NAMALWA (cell line): ENCODE results near the gene PDE8B.

Experiments used
- DNase-seq: peaks from one replicate; pipeline ENCODE4 v3.0.0-alpha.2; 2015; ENCODE audit warnings: low spot score

Gene PDE8B, protein sequence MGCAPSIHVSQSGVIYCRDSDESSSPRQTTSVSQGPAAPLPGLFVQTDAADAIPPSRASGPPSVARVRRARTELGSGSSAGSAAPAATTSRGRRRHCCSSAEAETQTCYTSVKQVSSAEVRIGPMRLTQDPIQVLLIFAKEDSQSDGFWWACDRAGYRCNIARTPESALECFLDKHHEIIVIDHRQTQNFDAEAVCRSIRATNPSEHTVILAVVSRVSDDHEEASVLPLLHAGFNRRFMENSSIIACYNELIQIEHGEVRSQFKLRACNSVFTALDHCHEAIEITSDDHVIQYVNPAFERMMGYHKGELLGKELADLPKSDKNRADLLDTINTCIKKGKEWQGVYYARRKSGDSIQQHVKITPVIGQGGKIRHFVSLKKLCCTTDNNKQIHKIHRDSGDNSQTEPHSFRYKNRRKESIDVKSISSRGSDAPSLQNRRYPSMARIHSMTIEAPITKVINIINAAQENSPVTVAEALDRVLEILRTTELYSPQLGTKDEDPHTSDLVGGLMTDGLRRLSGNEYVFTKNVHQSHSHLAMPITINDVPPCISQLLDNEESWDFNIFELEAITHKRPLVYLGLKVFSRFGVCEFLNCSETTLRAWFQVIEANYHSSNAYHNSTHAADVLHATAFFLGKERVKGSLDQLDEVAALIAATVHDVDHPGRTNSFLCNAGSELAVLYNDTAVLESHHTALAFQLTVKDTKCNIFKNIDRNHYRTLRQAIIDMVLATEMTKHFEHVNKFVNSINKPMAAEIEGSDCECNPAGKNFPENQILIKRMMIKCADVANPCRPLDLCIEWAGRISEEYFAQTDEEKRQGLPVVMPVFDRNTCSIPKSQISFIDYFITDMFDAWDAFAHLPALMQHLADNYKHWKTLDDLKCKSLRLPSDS

DNA sequence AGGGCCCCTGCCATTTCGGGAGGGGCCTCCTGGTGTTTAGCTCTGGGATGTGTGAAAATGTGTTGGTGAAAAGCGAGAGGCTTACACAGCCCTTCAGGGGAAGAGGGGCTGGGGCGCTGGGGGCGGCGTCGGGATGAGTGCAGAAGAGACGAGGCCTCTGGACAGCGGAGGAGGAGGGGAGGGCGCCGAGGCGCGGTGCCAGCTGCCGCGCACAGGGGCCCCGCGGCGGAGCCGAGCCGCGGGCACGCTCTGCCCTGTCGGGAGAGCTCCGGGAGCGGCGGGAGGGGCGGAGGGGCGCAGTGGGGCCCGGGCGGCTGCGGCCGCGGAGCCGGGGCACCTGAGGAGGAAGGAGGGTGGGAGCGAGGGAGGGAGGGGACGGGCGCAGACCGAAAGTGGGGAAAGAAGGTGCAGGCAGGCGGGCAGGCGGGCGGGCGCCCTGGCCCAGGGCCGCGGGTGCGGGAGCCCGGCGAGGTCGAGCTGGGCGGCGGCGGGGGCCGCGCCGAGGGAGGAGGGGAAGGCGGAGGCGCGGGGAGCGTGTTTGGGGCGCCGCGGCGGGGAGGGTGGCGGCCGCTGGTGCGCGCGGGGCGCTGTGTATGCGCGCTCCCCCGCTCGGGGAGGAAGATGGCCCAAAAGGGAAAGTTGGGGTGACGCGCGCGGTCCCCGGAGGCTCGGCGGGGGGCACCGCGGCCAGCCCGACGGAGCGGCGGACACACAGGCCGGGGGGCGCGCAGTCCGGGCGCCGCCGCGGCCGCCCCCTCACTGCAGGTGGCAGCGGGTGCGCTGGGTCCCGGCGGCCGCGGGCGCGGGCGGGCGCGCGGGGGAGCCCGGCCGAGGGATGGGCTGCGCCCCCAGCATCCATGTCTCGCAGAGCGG lies at the start of gene PDE8B:
TSS of gene PDE8B (plus strand) at position 590 of the 873 bp plus-strand sequence. CDS start at position 836, 246 bp downstream.
- DNase-seq: no peak

DNA sequence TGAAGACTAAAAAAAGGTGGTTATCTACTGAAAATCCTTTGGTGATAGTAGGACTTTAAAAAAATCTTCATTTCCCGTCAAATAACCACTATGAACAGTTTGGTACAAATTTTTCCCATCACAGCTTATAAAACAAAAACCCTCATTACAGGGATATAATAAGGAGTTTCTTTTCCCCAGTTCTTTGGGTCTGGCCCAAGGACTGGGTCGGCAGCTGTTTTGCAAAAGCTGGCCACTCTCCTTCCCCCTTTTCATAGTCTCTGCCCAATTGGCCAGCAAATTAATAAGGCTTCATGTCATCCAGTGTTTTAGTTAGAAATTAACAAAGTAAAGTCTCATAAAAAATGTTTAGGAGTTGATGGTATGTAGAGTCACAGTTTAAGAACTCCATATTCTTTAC lies 47.0 kb upstream of the PDE8B start:
- no peak for DNase-seq

DNA sequence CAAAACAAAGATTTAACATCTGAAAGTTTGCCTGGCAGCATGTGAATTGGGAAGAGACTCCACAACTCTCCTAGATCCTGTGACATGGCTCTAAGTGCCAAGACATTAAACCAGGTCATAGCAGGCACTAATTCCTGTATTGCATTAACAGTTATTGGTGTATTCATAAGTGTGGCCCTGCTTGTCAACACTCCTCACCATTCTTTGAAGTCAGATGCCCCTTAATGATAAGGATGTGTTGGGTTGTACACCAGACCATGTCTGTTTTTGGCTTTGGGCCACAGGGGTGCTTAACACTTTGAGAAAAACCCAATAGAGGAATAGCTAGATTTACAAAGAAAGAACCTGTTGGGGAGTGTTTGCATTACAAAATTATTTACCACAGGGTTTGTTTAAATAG lies 43.4 kb upstream of the PDE8B start:
- no peak for DNase-seq

DNA sequence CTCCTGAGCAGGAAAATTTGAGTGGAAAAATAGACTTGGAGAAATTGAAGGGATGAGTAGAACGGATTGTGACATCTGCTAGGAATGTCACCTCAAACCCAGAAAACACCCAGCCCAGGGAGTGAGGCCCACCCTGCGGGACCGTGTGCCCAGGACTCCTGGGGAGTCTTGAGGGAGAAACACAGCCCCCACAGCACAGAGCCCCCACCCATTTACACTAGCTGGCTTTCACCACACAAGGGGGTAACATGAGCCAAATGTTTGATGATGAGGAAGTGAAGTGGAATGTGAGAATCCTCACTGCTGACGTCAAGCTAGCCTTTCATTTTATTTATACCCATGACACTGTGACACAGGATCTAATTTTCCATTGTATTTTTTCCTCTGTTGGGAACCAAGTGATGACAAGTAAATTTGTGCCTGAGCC lies 42.8 kb upstream of the PDE8B start:
- DNase-seq: no peak

DNA sequence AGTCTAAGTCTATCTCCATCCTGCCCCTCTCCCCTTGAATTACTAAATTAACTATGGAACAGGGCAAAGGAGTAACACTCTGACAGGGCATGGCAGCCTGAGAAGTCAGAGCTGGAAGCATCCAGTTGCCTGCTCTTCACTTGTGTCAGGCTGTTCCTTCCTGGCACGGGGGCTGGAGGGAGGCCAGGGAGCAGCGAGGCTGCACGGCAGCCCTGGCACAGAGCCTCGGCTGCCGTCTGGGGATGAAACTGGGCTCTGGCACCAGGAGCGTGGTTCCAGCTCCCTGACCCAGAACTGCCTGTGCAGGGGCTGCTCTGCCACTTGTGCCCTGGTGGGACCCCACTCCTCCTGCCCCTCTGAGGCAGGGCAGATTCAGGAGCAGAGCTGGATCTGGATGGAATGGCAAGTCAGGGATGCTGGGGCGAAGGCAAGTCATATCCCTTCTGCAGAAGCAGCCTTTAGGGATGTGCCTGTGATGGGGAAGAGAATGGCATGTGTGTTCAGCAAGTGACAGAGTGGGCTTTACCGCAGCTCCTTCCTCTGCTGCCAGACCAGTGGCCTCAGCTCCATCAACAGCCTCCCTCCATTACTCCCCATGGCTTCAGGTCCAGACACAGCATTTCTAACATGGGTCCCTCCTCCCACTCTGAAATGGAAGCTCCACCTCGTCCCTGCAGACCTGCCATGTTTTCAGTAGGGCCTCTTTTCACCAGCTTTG lies 42.2 kb upstream of the PDE8B start:
- DNase-seq: no peak

DNA sequence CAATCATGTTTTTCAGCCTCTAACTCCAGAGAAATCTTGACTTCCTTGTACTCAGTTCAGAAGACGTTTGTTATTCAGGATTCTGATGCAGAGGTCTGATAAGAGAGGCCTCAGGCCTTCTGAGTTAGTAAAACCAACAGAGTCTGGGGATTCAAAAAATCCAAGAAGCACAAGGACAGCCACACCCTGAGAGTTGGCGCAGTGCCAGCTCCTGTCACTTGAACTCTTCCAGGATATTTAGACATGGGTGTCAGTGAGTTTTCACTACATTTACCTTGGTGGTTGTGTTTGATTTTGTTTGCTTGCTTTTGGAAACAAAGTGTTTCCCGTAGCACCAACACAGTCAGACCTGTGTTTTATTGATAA lies 41.6 kb upstream of the PDE8B start:
- no peak for DNase-seq

DNA sequence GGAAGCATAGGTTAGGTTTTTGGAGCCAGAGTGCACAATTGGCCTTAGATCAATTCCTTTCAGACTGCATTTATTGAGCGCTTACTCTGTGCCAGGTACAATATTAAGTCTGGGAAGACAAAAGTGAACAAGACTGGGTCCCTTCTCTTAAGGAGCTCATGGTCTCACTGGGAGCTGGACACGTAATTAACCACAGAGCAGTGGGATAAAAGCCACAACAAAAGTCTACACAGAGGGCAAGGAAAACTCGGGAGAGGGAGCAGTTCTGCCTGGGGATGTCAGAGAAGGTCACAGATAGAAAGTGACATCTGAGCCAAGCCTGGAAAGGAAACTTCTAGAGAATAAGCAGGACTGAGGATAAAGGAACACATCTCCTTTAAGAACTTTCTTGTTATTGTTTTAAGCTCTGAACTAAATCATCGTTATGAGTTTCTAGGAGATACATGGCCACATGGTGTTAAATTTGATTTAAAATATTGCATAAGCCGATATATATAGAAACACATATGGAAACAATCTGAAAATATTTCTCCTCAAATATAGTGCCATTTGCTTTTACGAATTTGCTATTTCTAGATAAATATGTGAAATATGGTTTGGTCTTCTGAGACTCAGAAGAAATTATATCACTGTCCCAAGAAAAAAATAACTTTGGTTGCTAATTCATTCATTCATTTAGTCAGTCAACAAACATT lies 40.1 kb upstream of the PDE8B start:
- DNase-seq: no peak

DNA sequence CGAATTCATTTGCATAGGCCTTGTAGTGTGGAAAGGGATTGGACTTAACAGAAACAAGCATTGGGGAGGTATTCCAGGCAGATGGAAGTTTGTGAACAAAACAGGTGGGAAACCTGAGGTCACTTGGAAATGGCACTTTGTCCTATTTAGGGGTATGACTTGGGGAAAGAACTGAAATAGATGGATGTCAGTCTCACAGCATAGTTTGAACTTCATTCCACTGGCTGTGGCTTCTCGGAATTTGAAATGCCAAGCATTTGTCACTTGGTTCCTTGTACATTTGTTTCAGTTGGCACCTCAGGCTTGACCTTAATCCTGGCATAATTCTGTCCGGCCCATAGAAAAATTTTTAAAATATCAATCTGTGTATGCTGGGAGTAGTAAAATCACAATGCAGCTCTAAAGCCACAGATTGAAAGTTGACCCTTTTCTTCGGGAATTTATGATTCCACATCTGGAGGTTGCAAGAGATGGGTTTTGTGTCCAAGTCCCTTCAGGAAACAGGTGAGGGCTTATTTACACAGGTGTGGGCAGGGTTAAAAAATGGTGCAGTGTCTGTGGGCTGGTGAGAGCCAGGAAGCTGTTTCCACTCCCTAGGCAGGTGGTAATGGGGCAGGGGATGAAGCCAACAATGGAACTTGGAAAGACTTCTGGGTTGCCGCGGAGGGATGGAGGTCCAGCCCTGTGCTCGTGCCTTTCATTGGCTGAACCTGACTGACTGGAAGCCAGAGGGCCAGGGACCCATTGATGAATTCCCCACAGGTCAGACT lies 39.2 kb upstream of the PDE8B start:
- DNase-seq: no peak

DNA sequence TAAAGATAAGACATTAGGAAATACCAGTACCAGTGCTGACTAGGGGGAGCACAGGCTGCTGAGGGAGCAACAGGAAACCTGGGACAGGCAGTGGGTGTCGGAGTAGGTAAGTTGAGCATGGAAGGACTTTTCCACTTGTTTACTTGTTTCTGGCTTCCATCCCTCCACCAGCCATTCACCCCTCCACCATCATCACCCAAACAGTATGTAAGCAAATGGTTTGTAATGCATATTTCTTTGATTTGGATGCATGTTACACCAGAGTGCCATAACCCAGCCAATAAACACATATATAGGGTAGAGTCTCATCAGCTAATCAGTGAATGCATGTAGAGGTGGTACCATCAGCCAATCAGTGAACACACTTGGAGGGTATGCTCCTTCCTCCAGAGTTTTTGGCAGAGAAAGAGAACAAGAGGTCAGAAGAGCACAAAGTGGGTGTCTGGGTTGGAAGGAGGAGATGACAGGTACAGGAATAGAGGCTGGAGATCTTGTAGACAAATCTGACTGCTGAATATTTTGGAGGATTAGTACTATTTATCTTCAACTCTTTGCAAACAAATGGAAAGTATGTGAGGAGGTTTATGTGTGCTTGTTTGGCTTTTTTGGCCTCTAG lies 37.7 kb upstream of the PDE8B start:
- DNase-seq: no peak

DNA sequence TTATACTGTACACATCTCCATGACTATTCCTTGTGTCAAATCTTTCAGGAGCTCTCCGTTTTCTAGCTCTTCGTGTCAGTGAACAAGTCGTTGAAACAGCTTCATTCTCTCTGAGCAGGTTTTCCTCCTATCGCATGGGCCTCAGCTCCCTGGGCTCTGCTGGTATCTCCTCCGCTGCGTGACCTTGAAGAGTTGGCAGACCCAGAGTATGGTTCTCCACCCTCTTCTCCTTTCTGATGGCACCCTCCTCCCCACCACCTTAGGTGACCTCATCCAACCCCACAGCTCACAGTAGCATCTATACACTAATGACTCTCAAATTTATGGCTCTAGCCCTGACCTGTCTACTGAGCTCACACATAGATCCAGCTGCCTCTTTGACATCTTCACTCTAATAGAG lies 36.0 kb upstream of the PDE8B start:
- no peak for DNase-seq

DNA sequence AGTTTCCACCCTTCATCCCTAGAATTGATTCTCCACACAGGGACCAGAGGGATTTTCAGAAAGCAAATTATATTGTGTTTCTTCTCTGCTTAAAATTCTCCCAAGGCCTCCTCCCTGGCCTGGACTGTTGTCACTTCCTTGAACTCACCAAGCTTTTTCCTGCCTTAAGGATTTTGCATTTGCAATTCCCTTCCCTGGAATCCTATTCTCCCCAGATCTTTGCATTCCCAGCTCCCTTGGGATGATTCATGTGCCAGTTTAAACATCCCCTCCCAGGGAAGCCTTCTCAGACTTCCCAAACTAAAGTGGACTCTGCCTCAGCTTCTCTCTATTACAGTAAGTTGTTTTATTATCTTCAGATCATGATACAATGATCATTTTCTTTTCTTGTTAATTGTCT lies 35.2 kb upstream of the PDE8B start:
- no peak for DNase-seq

DNA sequence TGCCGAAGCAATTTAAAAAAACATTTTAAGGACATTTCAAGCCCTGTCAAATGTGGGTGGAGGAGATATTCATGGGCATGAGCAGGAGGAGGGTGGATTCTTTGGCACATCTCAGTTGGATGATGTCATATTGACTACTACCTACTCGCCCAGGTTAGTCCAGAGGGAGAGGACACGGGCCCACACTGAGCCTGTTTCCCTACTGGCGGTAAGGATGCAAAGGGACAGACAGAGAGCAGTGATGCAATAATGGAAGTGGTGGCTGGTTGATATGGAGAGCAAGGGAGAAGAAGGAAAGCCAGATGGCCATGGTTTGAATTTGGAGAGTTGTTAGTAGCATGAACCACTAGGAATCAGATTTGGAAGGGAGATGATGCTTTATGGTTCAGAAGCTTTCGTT lies 34.1 kb upstream of the PDE8B start:
- DNase-seq: no peak

DNA sequence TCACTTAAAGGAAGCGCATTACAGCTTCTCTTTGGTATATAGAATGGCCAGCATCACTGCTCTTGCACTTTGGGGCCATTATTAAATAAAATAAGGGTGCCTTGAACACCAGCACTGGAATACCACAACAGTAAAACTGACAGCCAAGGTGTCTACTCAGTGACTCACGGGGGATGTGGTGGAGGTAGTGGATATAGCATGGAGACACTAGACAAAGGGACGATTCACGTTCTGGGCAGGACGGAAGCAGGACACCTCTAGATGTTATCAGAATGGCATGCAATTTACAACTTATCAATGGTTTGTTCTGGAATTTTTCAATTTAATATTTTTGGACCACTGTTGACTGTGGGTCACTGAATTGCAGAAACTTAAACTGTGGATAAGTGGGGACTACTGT lies 32.9 kb upstream of the PDE8B start:
- no peak for DNase-seq

DNA sequence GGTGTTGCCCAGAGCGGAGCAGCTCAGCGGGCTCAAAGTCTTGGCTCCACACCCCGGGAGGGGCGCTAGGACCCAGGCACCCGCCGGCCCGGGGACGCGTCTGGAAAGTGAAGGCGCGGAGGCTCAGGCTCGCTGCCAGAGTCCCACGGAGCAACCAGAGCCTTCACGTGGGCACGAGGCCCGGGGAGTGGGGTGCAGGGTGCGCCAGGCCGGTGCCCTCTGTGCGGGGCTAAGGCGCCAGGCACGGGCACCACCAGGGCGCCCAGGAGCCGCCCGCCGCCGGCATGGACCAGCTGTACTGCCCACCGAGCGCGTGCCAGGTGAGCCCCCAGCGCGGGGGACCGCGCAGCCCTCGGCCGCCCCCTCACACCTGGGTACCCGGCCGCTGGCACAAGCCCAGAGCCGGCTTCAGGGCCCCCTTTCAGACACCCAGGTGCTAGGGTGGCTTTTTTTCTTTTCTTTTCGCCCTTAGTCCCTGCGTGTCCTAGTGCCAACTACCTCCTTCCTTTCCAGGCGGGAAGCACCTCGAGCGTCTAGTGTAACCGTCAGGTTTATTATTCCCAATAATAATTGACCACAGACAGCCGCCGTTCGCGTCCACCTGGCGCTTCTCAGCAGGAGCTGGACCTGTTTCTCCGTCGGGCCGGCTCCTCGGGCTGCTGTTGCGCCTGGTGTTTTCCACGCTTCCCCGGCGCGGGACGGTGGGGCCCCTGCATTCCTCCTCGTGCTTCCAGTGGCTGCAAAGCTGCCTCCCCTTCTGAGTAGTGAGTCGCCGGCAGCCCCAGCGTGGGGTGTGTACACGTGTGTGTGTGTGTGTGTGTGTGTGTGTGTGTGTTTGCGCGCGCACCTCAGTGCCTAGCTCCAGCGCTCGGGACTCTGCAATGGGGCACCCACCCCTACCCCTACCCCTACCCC lies 30.1 kb upstream of the PDE8B start:
- no peak for DNase-seq

DNA sequence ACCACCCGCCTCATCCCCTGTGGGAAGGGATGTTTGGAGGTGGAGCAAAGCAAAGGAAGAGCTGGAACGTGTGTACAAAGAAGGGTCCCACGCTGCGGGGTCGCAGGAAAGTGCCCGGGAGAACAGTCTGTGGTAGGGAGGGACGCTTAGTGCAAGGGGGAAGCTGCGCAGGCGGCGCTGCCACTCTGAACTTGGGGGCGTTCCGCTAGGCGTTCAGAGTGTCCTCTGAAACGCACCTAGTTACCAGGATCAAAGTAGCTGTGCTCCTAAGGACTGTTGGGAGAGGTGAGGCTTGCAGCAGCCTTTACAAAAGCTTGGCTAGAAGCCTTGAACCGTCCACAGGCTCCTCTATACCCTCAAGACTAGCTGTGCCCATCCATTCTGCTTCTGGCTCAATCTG lies 29.3 kb upstream of the PDE8B start:
- no peak for DNase-seq

DNA sequence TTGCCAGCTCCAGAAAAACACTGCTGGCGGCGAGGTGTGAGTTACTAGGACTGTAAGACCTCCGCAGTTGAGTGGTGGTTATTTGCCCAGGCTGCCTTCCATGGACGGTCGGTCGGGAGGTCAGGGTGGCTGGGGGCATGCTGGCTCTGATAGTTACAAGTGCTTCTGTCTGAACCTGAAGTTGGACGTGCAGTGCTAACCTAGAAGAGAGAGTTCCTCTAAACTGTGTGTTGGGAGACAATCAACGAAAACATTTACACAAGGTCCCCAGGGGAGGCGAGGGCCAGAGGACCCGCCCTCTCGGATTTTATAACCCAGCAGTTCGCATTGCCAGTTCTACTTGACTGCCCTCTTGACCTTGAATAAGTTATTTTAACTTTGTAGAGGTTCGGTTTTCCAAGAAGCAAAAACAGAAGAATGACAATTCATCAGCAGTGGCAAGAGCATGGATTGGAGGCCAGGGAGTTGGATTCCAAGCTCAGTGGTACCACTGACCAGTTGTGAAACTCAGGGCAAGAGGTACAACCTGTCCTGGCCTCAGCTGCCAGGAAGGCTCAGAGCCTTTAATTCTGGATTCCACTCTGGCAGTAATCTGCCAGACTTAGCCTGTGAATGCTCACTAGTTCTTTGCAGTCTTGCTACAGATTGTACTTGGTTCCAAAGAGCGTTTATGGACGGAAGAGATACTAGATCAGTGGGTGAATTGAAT lies 28.7 kb upstream of the PDE8B start:
- no peak for DNase-seq

DNA sequence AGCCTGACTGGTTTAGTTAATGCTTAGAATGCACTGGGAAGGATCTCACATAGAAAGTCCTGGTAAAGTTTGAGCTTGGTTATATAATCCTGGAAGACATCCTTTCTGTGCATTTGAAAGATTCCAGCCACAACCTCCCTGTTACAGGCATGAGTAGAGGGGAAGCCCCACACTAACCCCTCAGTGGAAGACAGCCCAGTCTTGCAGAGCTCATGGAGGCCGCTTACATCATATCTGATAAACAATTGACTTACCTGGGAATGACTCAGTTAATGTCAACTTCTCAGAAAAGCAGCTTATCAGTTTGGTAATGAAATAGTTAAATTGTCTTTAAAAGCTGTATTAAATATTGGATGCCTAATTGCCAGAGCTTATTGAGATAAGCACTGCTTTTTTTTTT lies 28.1 kb upstream of the PDE8B start:
- no peak for DNase-seq
